H9 (cell line): ENCODE results near the gene RALGAPA1. TPM values are rescaled to one million over a fixed set of nuclear protein-coding genes. Genes with fewer than 3 reads are reported as not detected.

Source experiments
- DNase-seq: peaks from one replicate; pipeline ENCODE4 v3.0.0-alpha.2; 2017
- H2AFZ ChIP-seq: one replicate; pipeline ENCODE4 v1.6.1; 2013; ENCODE audit warnings: mild to moderate bottlenecking, low read length, control low read depth, moderate library complexity
- H2AK5ac ChIP-seq: 2 replicates; pipeline ENCODE4 v1.6.1; 2013; ENCODE audit warnings: low read length, control low read depth, mixed read lengths; ENCODE audit not compliant: insufficient read length
- H2BK120ac ChIP-seq: one replicate; pipeline ENCODE4 v1.6.1; 2013; ENCODE audit warnings: low read depth, mild to moderate bottlenecking, low read length, control low read depth, inconsistent platforms; ENCODE audit not compliant: poor library complexity, severe bottlenecking
- H2BK12ac ChIP-seq: 2 replicates; pipeline ENCODE4 v1.6.1; 2013; ENCODE audit warnings: low read length, control low read depth, mixed read lengths, low read depth; ENCODE audit not compliant: insufficient read length
- H2BK15ac ChIP-seq: 2 replicates; pipeline ENCODE4 v1.6.1; 2013; ENCODE audit warnings: low read depth, low read length, control low read depth
- H2BK20ac ChIP-seq: one replicate; pipeline ENCODE4 v1.6.1; 2013; ENCODE audit warnings: low read depth, mild to moderate bottlenecking, low read length, control low read depth, inconsistent platforms; ENCODE audit not compliant: poor library complexity, severe bottlenecking
- H2BK5ac ChIP-seq: 2 replicates; pipeline ENCODE4 v1.6.1; 2013; ENCODE audit warnings: low read length, control low read depth, mixed read lengths; ENCODE audit not compliant: insufficient read length
- H3K14ac ChIP-seq: 2 replicates; pipeline ENCODE4 v1.6.1; 2013; ENCODE audit warnings: low read length, control low read depth; ENCODE audit not compliant: insufficient read depth
- H3K18ac ChIP-seq: 2 replicates; pipeline ENCODE4 v1.6.1; 2013; ENCODE audit warnings: low read depth, mild to moderate bottlenecking, mixed read lengths, low read length, control low read depth; ENCODE audit not compliant: insufficient read length
- H3K23ac ChIP-seq: 2 replicates; pipeline ENCODE4 v1.6.1; 2013; ENCODE audit warnings: low read length, control low read depth, mixed read lengths, low read depth; ENCODE audit not compliant: insufficient read length
- H3K23me2 ChIP-seq: 2 replicates; pipeline ENCODE4 v1.6.1; 2013; ENCODE audit warnings: low read depth, mild to moderate bottlenecking, mixed read lengths, low read length, control low read depth; ENCODE audit not compliant: insufficient read length, poor library complexity, severe bottlenecking
- H3K27ac ChIP-seq: 2 replicates; pipeline ENCODE4 v1.5.1; 2013; ENCODE audit warnings: low read length, control low read depth, mixed read lengths, low read depth; ENCODE audit not compliant: insufficient read length
- H3K27me3 ChIP-seq: 2 replicates; pipeline ENCODE4 v1.6.1; 2013; ENCODE audit warnings: low read length, control low read depth, inconsistent platforms; ENCODE audit not compliant: insufficient read depth
- H3K4ac ChIP-seq: 2 replicates; pipeline ENCODE4 v1.6.1; 2013; ENCODE audit warnings: low read depth, mild to moderate bottlenecking, control low read depth, inconsistent platforms, low read length, moderate library complexity
- H3K4me1 ChIP-seq: 2 replicates; pipeline ENCODE4 v1.6.1; 2013; ENCODE audit warnings: low read length, control low read depth, inconsistent platforms; ENCODE audit not compliant: insufficient read depth
- H3K4me2 ChIP-seq: 2 replicates; pipeline ENCODE4 v1.6.1; 2013; ENCODE audit warnings: low read length, control low read depth, mixed read lengths; ENCODE audit not compliant: insufficient read length, insufficient read depth
- H3K56ac ChIP-seq: 2 replicates; pipeline ENCODE4 v1.6.1; 2013; ENCODE audit warnings: low read depth, mild to moderate bottlenecking, mixed read lengths, low read length, control low read depth; ENCODE audit not compliant: insufficient read length
- H3K79me1 ChIP-seq: 2 replicates; pipeline ENCODE4 v1.6.1; 2013; ENCODE audit warnings: low read depth, mild to moderate bottlenecking, moderate library complexity, low read length, control low read depth, inconsistent platforms; ENCODE audit not compliant: insufficient read depth, poor library complexity, severe bottlenecking
- H3K79me2 ChIP-seq: 2 replicates; pipeline ENCODE4 v1.6.1; 2013; ENCODE audit warnings: low read length, control low read depth, inconsistent platforms; ENCODE audit not compliant: insufficient read depth
- H3K9ac ChIP-seq: 2 replicates; pipeline ENCODE4 v1.6.1; 2013; ENCODE audit warnings: low read length, control low read depth, mixed read lengths; ENCODE audit not compliant: insufficient read length; ENCODE audit errors: extremely low read depth
- H3K9me3 ChIP-seq: one replicate; pipeline ENCODE4 v1.6.1; 2013; ENCODE audit warnings: low read depth, low read length, inconsistent platforms; ENCODE audit not compliant: control insufficient read depth
- H3T11ph ChIP-seq: one replicate; pipeline ENCODE4 v1.6.1; 2013; ENCODE audit warnings: mild to moderate bottlenecking, low read length, control low read depth, inconsistent platforms
- H4K20me1 ChIP-seq: one replicate; pipeline ENCODE4 v1.6.1; 2013; ENCODE audit not compliant: control insufficient read depth, insufficient read length, insufficient read depth
- H4K5ac ChIP-seq: 2 replicates; pipeline ENCODE4 v1.6.1; 2013; ENCODE audit warnings: low read depth, mild to moderate bottlenecking, mixed read lengths, low read length, control low read depth; ENCODE audit not compliant: insufficient read length
- H4K8ac ChIP-seq: replicated peaks from 2 replicates; pipeline ENCODE4 v1.6.1; 2013; ENCODE audit warnings: low read length, control low read depth, mixed read lengths, low read depth; ENCODE audit not compliant: insufficient read length
- H4K91ac ChIP-seq: 2 replicates; pipeline ENCODE4 v1.6.1; 2013; ENCODE audit warnings: low read depth, mild to moderate bottlenecking, moderate library complexity, mixed read lengths, low read length, control low read depth; ENCODE audit not compliant: insufficient read length
- H3K27ac Mint-ChIP-seq, 3 experiments: 2 replicates in 2 of 3; 3 replicates in 1 of 3; pipeline ENCODE4 v1.8.0; 2020 to 2021; ENCODE audit warnings: mixed read lengths in 3 of 3, mild to moderate bottlenecking in 1 of 3, moderate library complexity in 1 of 3
- H3K27me3 Mint-ChIP-seq: 2 replicates; pipeline ENCODE4 v1.8.0; 2021; ENCODE audit warnings: low read depth, mild to moderate bottlenecking, moderate library complexity, mixed read lengths
- H3K36me3 Mint-ChIP-seq, 3 experiments: 2 replicates in 2 of 3; 3 replicates in 1 of 3; pipeline ENCODE4 v1.8.0; 2020 to 2021; ENCODE audit warnings: low read depth in 3 of 3, mixed read lengths in 3 of 3; ENCODE audit not compliant: insufficient read depth in 1 of 3
- H3K4me1 Mint-ChIP-seq, 2 experiments: 2 replicates each; pipeline ENCODE4 v1.8.0; 2020; ENCODE audit warnings: mixed read lengths in 2 of 2
- H3K4me3 Mint-ChIP-seq, 2 experiments: 2 replicates in 1 of 2; 3 replicates in 1 of 2; pipeline ENCODE4 v1.8.0; 2020 to 2021; ENCODE audit warnings: mild to moderate bottlenecking in 2 of 2, mixed read lengths in 2 of 2, moderate library complexity in 1 of 2
- H3K9me3 Mint-ChIP-seq, 2 experiments: 2 replicates in 1 of 2; 3 replicates in 1 of 2; pipeline ENCODE4 v1.8.0; 2020; ENCODE audit warnings: mild to moderate bottlenecking in 2 of 2, mixed read lengths in 2 of 2, moderate library complexity in 1 of 2
- CTCF ChIP-seq: fragments of 200-600 bp; sonication (generic); conservative IDR thresholded peaks from 3 replicates; pipeline ENCODE4 v1.8.0; 2021; ENCODE audit warnings: antibody characterized with exemption, mild to moderate bottlenecking
- WGBS: extraction: QIAGEN DNeasy Blood & Tissue Kit; methylation state at CpG from one replicate; pipeline ENCODE4 v1.1.7; 2013; ENCODE audit warnings: missing lambda C conversion rate, low lambda C conversion rate, mixed read lengths; ENCODE audit not compliant: insufficient read length; ENCODE audit errors: extremely low coverage; 5-methylcytosine and 5-hydroxymethylcytosine counted together
- total RNA-seq: library from RNA; stranded (reverse); gene quantifications from 2 replicates; pipeline ENCODE4 v1.2.1, GENCODE V29; 2021

The RALGAPA1 gene
- total RNA-seq, 1 experiment from 2014 or later = 29.8 TPM

GRCh38 chr14:35509846-35510245 is 299.2 kb downstream of the RALGAPA1 start:
- Histone ChIP-seq H3K9me3 (no peaks in the 10 kb centered on the region), H3K27me3 (no peaks in the 10 kb centered on the region), H3K79me1 (no peaks in the 10 kb centered on the region), H2BK15ac (no peak overlapping the region), H2BK20ac (no peak overlapping the region), H4K20me1 (no peaks in the 10 kb centered on the region), H3K27ac (no peak overlapping the region), H4K8ac (no peak overlapping the region), H2AK5ac (no peak overlapping the region), H2AFZ (no peak overlapping the region), H3T11ph (no peak overlapping the region), H2BK120ac (no peak overlapping the region), H2BK5ac (no peak overlapping the region), H3K56ac (no peak overlapping the region), H3K4ac (no peak overlapping the region), H2BK12ac (no peak overlapping the region), H3K79me2 (no peaks in the 10 kb centered on the region), H3K14ac (no peak overlapping the region), H3K9ac (no peak overlapping the region), H3K4me2 (no peak overlapping the region), H3K23me2 (no peaks in the 10 kb centered on the region), H4K91ac (no peak overlapping the region), H3K4me1 (no peaks in the 10 kb centered on the region), H3K23ac (no peak overlapping the region), H4K5ac (no peak overlapping the region), H3K18ac (no peak overlapping the region)
- TF ChIP-seq CTCF = no peak
- H3K27ac Mint-ChIP-seq = no peak overlapping the region
- no peaks in the 10 kb centered on the region for H3K4me1 Mint-ChIP-seq
- no peaks in the 10 kb centered on the region for H3K36me3 Mint-ChIP-seq
- H3K27me3 Mint-ChIP-seq = peaks cover 1% of the 10 kb centered on the region
- no peak overlapping the region for H3K4me3 Mint-ChIP-seq
- DNase-seq = no peak
- no CpG with 5 or more reads among the region's 2 CpGs for WGBS
- peaks cover 7 to 8% of the 10 kb centered on the region in 2 experiments; a peak in 2 of 5 replicates for H3K9me3 Mint-ChIP-seq
